MCF 10A (cell line): ENCODE data around the gene SPRR2E. TPM values are rescaled to one million over a fixed set of nuclear protein-coding genes. Genes with fewer than 3 reads are reported as not detected.
A peak's percentile ranks its signal among the peaks of the same experiment; 100 is the strongest.
"Not testable (repeated sequence)": the region's sequence is repeated elsewhere in the genome, so short reads cannot be mapped to it uniquely, and the experiment has no call there.

Experiments
- BruUV-seq: library from RNA; stranded (reverse); fragments of 400-500 nt; replicated peaks from 2 replicates; lab custom pipeline; 2021; lab: Mats Ljungman, UMichigan
- CTCF ChIA-PET: fragments of 300-600 bp; sonication (Branson Sonifier 250); formaldehyde crosslinking; extraction: SDS; loops from one replicate; lab custom pipeline; 2021; ENCODE audit warnings: antibody characterized with exemption, inconsistent platforms; lab: Yijun Ruan, JAX
- POLR2A ChIA-PET: fragments of 300-600, 350-650 bp; sonication (Branson Sonifier 250); formaldehyde crosslinking; extraction: SDS; loops from one replicate; lab custom pipeline; 2020; ENCODE audit warnings: antibody characterized with exemption, inconsistent platforms; lab: Yijun Ruan, JAX
- DNase-seq: peaks from one replicate; pipeline ENCODE4 v3.0.0-alpha.2; 2018; ENCODE audit not compliant: unreplicated experiment
- H3K27ac Mint-ChIP-seq: one replicate; pipeline ENCODE4 v1.8.0; 2022; ENCODE audit warnings: mild to moderate bottlenecking, low read depth, mixed read lengths; ENCODE audit not compliant: unreplicated experiment
- H3K27me3 Mint-ChIP-seq: one replicate; pipeline ENCODE4 v1.8.0; 2022; ENCODE audit warnings: mixed read lengths; ENCODE audit not compliant: insufficient read depth, unreplicated experiment
- H3K36me3 Mint-ChIP-seq: one replicate; pipeline ENCODE4 v1.8.0; 2022; ENCODE audit warnings: mild to moderate bottlenecking, moderate library complexity, mixed read lengths; ENCODE audit not compliant: insufficient read depth, unreplicated experiment
- H3K4me1 Mint-ChIP-seq: one replicate; pipeline ENCODE4 v1.8.0; 2022; ENCODE audit warnings: mixed read lengths; ENCODE audit not compliant: insufficient read depth, unreplicated experiment
- H3K4me3 Mint-ChIP-seq: one replicate; pipeline ENCODE4 v1.8.0; 2022; ENCODE audit warnings: mild to moderate bottlenecking, moderate library complexity, mixed read lengths; ENCODE audit not compliant: unreplicated experiment
- H3K9me3 Mint-ChIP-seq: one replicate; pipeline ENCODE4 v1.8.0; 2022; ENCODE audit warnings: mixed read lengths; ENCODE audit not compliant: unreplicated experiment
- CTCF ChIP-seq: fragments of 200-600 bp; IDR thresholded peaks from one replicate; pipeline ENCODE4 v1.8.0; 2022; ENCODE audit warnings: antibody characterized with exemption, mild to moderate bottlenecking; ENCODE audit not compliant: unreplicated experiment
- intact Hi-C: fragments of 100-400 bp; cut with micrococcal nuclease; formaldehyde crosslinking; loops from 2 replicates; pipeline ENCODE4 v1.14.1; 2022
- total RNA-seq: library from RNA; stranded (reverse); gene quantifications from 2 replicates; pipeline ENCODE4 v1.2.3, GENCODE V29; 2022

Gene SPRR2E
- total RNA-seq, 1 experiment from 2014 or later: not detected

DNA sequence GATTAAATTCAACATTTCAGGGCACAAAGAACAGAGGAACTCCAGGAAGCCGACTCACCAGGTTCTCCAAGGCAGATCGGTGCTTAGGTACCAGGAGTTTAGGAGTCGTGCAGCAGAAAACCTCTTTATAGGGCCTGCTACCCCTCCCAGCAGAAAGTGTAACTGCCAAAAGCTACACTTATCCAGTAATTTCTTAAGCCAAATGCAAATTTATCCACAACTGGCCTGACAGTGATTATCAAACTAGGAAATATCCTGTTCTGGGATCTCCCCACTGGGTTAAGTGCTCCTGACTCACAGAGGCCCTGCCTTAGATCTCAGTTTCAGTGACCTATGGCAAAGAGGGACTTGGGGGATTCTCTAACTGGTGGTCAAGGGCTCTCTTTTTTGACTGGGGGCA lies 19.1 kb upstream of the SPRR2E start, which contains the start of gene SPRR2F:
Gene SPRR2F (minus strand): TSS at position 101 of the 400 bp plus-strand sequence. CDS start 783 bp downstream, outside the sequence.
- TF ChIP-seq CTCF: no peak
- intact Hi-C loops: no loop called here
- no peak within 1 kb of the TSS for H3K27ac Mint-ChIP-seq
- H3K36me3 Mint-ChIP-seq: no peaks in the 10 kb centered on the region
- CTCF ChIA-PET: interaction anchor here (0.8 to 1.2 kb wide), 2 partner anchors 9 to 244 kb away, joined by 3 read pairs; no protein-coding TSS in a partner anchor
- H3K27me3 Mint-ChIP-seq: no peaks in the 10 kb centered on the region
- H3K9me3 Mint-ChIP-seq: no peaks in the 10 kb centered on the region
- POLR2A ChIA-PET: interaction anchor here (1.2 kb wide), 1 partner anchor 9 kb away, joined by 7 read pairs; no protein-coding TSS in a partner anchor
- no peak within 1 kb of the TSS for H3K4me3 Mint-ChIP-seq
- DNase-seq: no peak
- H3K4me1 Mint-ChIP-seq: no peaks in the 10 kb centered on the region
- BruUV-seq: no TSS peak

DNA sequence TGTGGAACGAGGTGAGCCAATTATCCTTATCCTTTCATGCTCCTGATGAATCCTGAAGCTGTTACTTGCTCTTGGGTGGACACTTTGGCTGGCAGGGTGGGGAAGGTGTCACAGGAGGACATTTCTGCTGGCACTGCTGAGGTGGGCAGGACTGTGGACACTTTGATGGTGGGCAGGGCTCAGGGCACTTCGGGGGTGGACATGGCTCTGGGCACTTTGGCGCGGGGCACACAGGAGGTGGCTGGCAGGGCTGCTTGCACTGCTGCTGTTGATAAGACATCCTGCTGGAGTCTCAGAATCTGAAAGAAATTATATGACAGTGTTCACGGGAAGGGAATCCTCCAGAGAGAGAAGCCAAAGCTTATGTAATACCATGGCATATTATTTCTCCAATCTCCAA lies 18.1 kb upstream of the SPRR2E start:
- H3K36me3 Mint-ChIP-seq, BruUV-seq, H3K4me3 Mint-ChIP-seq, H3K4me1 Mint-ChIP-seq, H3K27me3 Mint-ChIP-seq, H3K9me3 Mint-ChIP-seq, H3K27ac Mint-ChIP-seq, intact Hi-C loops, DNase-seq: not testable (repeated sequence)
- ChIA-PET POLR2A (interaction anchor here (0.6 to 1.2 kb wide), 2 partner anchors 9 to 10 kb away, joined by 3 to 7 read pairs; no protein-coding TSS in a partner anchor), CTCF (interaction anchor here (0.8 kb wide), 1 partner anchor 243 kb away, joined by 3 read pairs; no protein-coding TSS in a partner anchor)

GRCh38 chr1:153100245-153100644 lies 5.9 kb upstream of the SPRR2E start:
- peak overlapping the region; percentile 82 for H3K27ac Mint-ChIP-seq

GRCh38 chr1:153099461-153100045 lies 5.2 kb upstream of the SPRR2E start:
- TF ChIP-seq CTCF: no peak
- ChIA-PET POLR2A (interaction anchor here (0.7 to 2.4 kb wide), 9 partner anchors 17 to 174 kb away, joined by 3 to 14 read pairs (median 4); partner anchors contain the start of gene SPRR4), CTCF (interaction anchor here (0.6 to 1.0 kb wide), 2 partner anchors 89 to 91 kb away, joined by 3 read pairs; no protein-coding TSS in a partner anchor)
- no peak overlapping the region for H3K4me3 Mint-ChIP-seq
- BruUV-seq: TSS peak; percentile 82
- H3K4me1 Mint-ChIP-seq: peaks cover 33% of the 10 kb centered on the region
- intact Hi-C loops: loop anchor here (1.0 to 2.0 kb wide), 2 partner anchors 58 to 91 kb away; partner anchors contain the start of gene SPRR2D
- no peaks in the 10 kb centered on the region for H3K27me3 Mint-ChIP-seq
- DNase-seq: no peak
- H3K27ac Mint-ChIP-seq: peak overlapping the region; percentile 82
- H3K9me3 Mint-ChIP-seq: peaks cover 10% of the 10 kb centered on the region
- H3K36me3 Mint-ChIP-seq: no peaks in the 10 kb centered on the region

More at GRCh38 chr1:153100245-153100644, 5.9 kb upstream of the SPRR2E start:
- POLR2A ChIA-PET: interaction anchor here (0.5 to 2.4 kb wide), 9 partner anchors 16 to 351 kb away, joined by 3 to 14 read pairs (median 4); no protein-coding TSS in a partner anchor
- Mint-ChIP-seq H3K4me1 (peaks cover 33% of the 10 kb centered on the region), H3K9me3 (peaks cover 12% of the 10 kb centered on the region), H3K36me3 (no peaks in the 10 kb centered on the region), H3K4me3 (no peak overlapping the region), H3K27me3 (no peaks in the 10 kb centered on the region)
- DNase-seq: peak; percentile 97
- intact Hi-C loops: loop anchor here (1.0 to 2.0 kb wide), 2 partner anchors 59 to 91 kb away; partner anchors contain the start of gene SPRR2D
- no peak for TF ChIP-seq CTCF
- TSS peak; percentile 89 for BruUV-seq
- CTCF ChIA-PET: no interaction called here
